ENCODE measurements around the gene SDHB.

Gene SDHB

GRCh38 chr1:17017435-17017834 lies 36.4 kb downstream of the SDHB start:
- H3K4me3 ChIP-seq (ENCODE audit: insufficient read depth, low read length, poor library complexity, severe bottlenecking) = no peak overlapping the region
- H2AFZ ChIP-seq (ENCODE audit: low read depth, low read length, severe bottlenecking) = no peak overlapping the region
- no peaks in the 10 kb centered on the region for H3K9me2 ChIP-seq (replicated peaks; ENCODE audit: insufficient read depth, low read length)
- no peak for TF ChIP-seq CTCF (IDR thresholded peaks at IDR 0.05; ENCODE audit: insufficient read depth, low read length, poor library complexity, severe bottlenecking)
- no peak for TF ChIP-seq EZH2phosphoT487 (conservative IDR thresholded peaks at IDR 0.05; ENCODE audit: low read length)
- H3K4me2 ChIP-seq (ENCODE audit: low read depth, low read length, poor library complexity, severe bottlenecking) = no peak overlapping the region
- H3K27ac ChIP-seq (ENCODE audit: low read depth, low read length) = no peak overlapping the region
- H3K9me3 ChIP-seq (ENCODE audit: insufficient read depth, low read length) = no peaks in the 10 kb centered on the region
- no peaks in the 10 kb centered on the region for H3K27me3 ChIP-seq (ENCODE audit: low read length)
- no peaks in the 10 kb centered on the region for H3F3A ChIP-seq (ENCODE audit: insufficient read depth)
- H3K36me3 ChIP-seq (ENCODE audit: low read length) = peaks cover 10% of the 10 kb centered on the region; the same call in 1 of the 2 replicates
- no peaks in the 10 kb centered on the region for H3K79me2 ChIP-seq (ENCODE audit: insufficient read depth, low read length)
- H3K9ac ChIP-seq (ENCODE audit: low read length) = no peak overlapping the region
- no peaks in the 10 kb centered on the region for H4K20me1 ChIP-seq (ENCODE audit: low read depth, low read length)

GRCh38 chr1:17016317-17016661 lies 37.5 kb downstream of the SDHB start:
- Histone ChIP-seq H3F3A (ENCODE audit: insufficient read depth) (no peaks in the 10 kb centered on the region), H4K20me1 (ENCODE audit: low read depth, low read length) (no peaks in the 10 kb centered on the region), H3K4me2 (ENCODE audit: low read depth, low read length, poor library complexity, severe bottlenecking) (no peak overlapping the region), H3K9me3 (ENCODE audit: insufficient read depth, low read length) (no peaks in the 10 kb centered on the region), H3K9me2 (replicated peaks; ENCODE audit: insufficient read depth, low read length) (no peaks in the 10 kb centered on the region), H3K27ac (ENCODE audit: low read depth, low read length) (no peak overlapping the region), H2AFZ (ENCODE audit: low read depth, low read length, severe bottlenecking) (no peak overlapping the region), H3K79me2 (ENCODE audit: insufficient read depth, low read length) (no peaks in the 10 kb centered on the region), H3K27me3 (ENCODE audit: low read length) (no peaks in the 10 kb centered on the region), H3K9ac (ENCODE audit: low read length) (no peak overlapping the region), H3K4me3 (ENCODE audit: insufficient read depth, low read length, poor library complexity, severe bottlenecking) (no peak overlapping the region), H3K36me3 (ENCODE audit: low read length) (peaks cover 10% of the 10 kb centered on the region; the same call in 1 of the 2 replicates)
- TF ChIP-seq EZH2phosphoT487 (conservative IDR thresholded peaks at IDR 0.05; ENCODE audit: low read length) = no peak

DNA sequence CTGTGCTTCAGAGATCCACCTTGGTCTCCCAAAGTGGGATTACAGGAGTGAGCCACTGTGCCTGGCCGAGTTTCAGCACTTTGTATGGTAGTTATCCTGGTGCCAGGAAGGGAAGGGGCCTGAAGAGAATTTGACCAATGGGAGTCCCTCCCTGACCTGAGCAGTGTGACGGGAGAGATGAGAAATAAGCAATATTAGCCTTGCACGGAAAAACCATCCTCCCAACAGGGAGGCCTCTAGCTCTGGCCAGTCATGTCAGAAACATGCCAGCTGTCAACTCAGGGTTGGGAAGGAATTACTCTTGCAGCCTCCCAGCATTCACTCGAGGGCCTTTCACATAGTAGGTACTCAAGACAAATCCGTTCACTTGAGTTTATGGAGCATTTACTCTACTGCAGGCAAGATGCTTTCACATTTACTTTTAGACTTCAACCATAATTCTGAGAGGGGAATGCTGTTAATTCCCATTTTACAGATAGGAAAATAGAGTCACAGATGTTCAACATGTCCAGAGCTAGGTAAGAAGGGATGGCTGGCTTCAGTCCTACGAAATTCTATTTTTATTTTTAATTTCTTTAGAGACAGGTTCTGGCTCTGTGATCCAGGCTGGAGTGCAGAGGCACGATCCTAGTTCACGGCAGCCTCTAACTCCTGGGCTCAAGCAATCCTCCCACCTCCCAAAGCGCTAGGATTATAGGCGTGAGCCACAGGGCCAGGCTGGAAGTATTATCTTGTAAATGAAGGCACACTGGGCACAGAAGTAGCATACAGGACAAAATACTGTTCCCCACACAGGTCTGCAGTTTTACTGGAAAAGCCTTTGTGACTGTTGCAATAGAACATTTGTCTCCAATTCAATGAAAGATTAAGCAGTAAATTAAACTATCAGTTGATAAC lies 38.9 kb downstream of the SDHB start:
- TF ChIP-seq EZH2phosphoT487 (conservative IDR thresholded peaks at IDR 0.05; ENCODE audit: low read length) = no peak
- no peak for TF ChIP-seq CTCF (IDR thresholded peaks at IDR 0.05; ENCODE audit: insufficient read depth, low read length, poor library complexity, severe bottlenecking)
- no peak overlapping the region for H3K9ac ChIP-seq (ENCODE audit: low read length)
- H3K36me3 ChIP-seq (ENCODE audit: low read length) = peaks cover 3% of the 10 kb centered on the region; the same call in 1 of the 2 replicates
- no peaks in the 10 kb centered on the region; the same call in 1 of the 2 replicates for H4K20me1 ChIP-seq (ENCODE audit: low read depth, low read length)
- no peaks in the 10 kb centered on the region for H3K9me3 ChIP-seq (ENCODE audit: insufficient read depth, low read length)
- H3K4me3 ChIP-seq (ENCODE audit: insufficient read depth, low read length, poor library complexity, severe bottlenecking) = no peak overlapping the region
- H3K27ac ChIP-seq (ENCODE audit: low read depth, low read length) = no peak overlapping the region
- no peaks in the 10 kb centered on the region for H3K27me3 ChIP-seq (ENCODE audit: low read length)
- no peaks in the 10 kb centered on the region for H3K79me2 ChIP-seq (ENCODE audit: insufficient read depth, low read length)
- no peak overlapping the region for H2AFZ ChIP-seq (ENCODE audit: low read depth, low read length, severe bottlenecking)
- no peak overlapping the region for H3K4me2 ChIP-seq (ENCODE audit: low read depth, low read length, poor library complexity, severe bottlenecking)
- H3F3A ChIP-seq (ENCODE audit: insufficient read depth) = no peaks in the 10 kb centered on the region
- H3K9me2 ChIP-seq (replicated peaks; ENCODE audit: insufficient read depth, low read length) = no peaks in the 10 kb centered on the region
